GM12878 (cell line): Measurements from ENCODE around the gene BRD1. TPM values are rescaled to one million over a fixed set of nuclear protein-coding genes. Genes with fewer than 3 reads are reported as not detected.

Experiments used
- ATAC-seq: fragments of 200-7000 bp; cut with Tn5 transposase; 3 replicates; pipeline ENCODE4 v1.9.1; 2020; ENCODE audit warnings: mild to moderate bottlenecking, moderate library complexity
- BruUV-seq: library from RNA; stranded (reverse); fragments of 400-500 nt; replicated peaks from 2 replicates; lab custom pipeline; 2021; lab: Mats Ljungman, UMichigan
- CTCF ChIA-PET: fragments of 300-600 bp; sonication (Branson Sonifier 250); formaldehyde crosslinking; extraction: SDS; loops from one replicate; lab custom pipeline; 2021; ENCODE audit warnings: inconsistent platforms; lab: Yijun Ruan, JAX
- POLR2A ChIA-PET: fragments of 350-600 bp; formaldehyde crosslinking; extraction: SDS; loops from one replicate; lab custom pipeline; 2021; ENCODE audit warnings: inconsistent platforms; lab: Charles Lee
- RAD21 ChIA-PET: fragments of 300-600 bp; sonication (Branson Sonifier 250); formaldehyde crosslinking; loops from one replicate; lab custom pipeline; 2023; ENCODE audit warnings: antibody characterized with exemption; ENCODE audit not compliant: unreplicated experiment; lab: Charles Lee
- SMC1A ChIA-PET: fragments of 300-600 bp; sonication (Branson Sonifier 250); formaldehyde crosslinking; loops from one replicate; lab custom pipeline; 2023; ENCODE audit not compliant: unreplicated experiment, uncharacterized antibody; lab: Charles Lee
- DNase-seq: peaks from one replicate; pipeline ENCODE4 v3.0.0-alpha.2; 2011; ENCODE audit warnings: low read depth, low spot score
- FAIRE-seq: peaks from 3 replicates; lab custom pipeline; 2011; peaks lifted over from hg19 to GRCh38; lab: Jason Lieb, UNC
- H2AFZ ChIP-seq: 2 replicates; pipeline ENCODE4 v1.6.0; 2011; ENCODE audit warnings: low read depth, low read length, control low read depth; ENCODE audit not compliant: control insufficient read depth
- H3K27ac ChIP-seq: 2 replicates; pipeline ENCODE4 v1.5.1; 2011; ENCODE audit warnings: control low read depth; ENCODE audit not compliant: control insufficient read depth, insufficient read depth
- H3K27me3 ChIP-seq, 2 experiments: replicated peaks in 1 of 2; 2 replicates each; pipeline versions ENCODE4 v1.6.0 to v1.6.1; 2011; ENCODE audit warnings: low read length in 1 of 2; ENCODE audit not compliant: control insufficient read depth in 2 of 2, insufficient read depth in 2 of 2
- H3K36me3 ChIP-seq, 2 experiments: 2 replicates each; pipeline ENCODE4 v1.5.1; 2011; ENCODE audit warnings: low read length in 1 of 2; ENCODE audit not compliant: control insufficient read depth in 2 of 2, insufficient read depth in 2 of 2
- H3K4me1 ChIP-seq: 2 replicates; pipeline ENCODE4 v1.6.1; 2011; ENCODE audit warnings: mild to moderate bottlenecking, low read length, moderate library complexity, mixed read lengths; ENCODE audit not compliant: control insufficient read depth, insufficient read depth
- H3K4me2 ChIP-seq: 2 replicates; pipeline ENCODE4 v1.6.0; 2011; ENCODE audit warnings: control low read depth; ENCODE audit not compliant: control insufficient read depth, insufficient read depth
- H3K4me3 ChIP-seq: fragments of 200-600 bp; sonication (generic); 2 replicates; pipeline ENCODE4 v1.5.1; 2016
- H3K79me2 ChIP-seq: 2 replicates; pipeline ENCODE4 v1.6.0; 2011; ENCODE audit warnings: low read length; ENCODE audit not compliant: control insufficient read depth, insufficient read depth
- H3K9ac ChIP-seq: 2 replicates; pipeline ENCODE4 v1.8.0; 2011; ENCODE audit warnings: low read length, control low read depth, mixed read lengths; ENCODE audit not compliant: control insufficient read depth, insufficient read depth
- H3K9me3 ChIP-seq: replicated peaks from 3 replicates; pipeline ENCODE4 v1.5.1; 2011; ENCODE audit warnings: mild to moderate bottlenecking, low read length; ENCODE audit not compliant: control insufficient read depth, insufficient read depth
- H4K20me1 ChIP-seq: 2 replicates; pipeline ENCODE4 v1.6.0; 2011; ENCODE audit not compliant: control insufficient read depth, insufficient read depth
- ESRRA ChIP-seq: IDR thresholded peaks from 2 replicates; pipeline ENCODE4 v1.6.1; 2012; ENCODE audit warnings: mild to moderate bottlenecking, low read length, improper control_type of control experiment
- MEF2B ChIP-seq: fragments of 450-650 bp; IDR thresholded peaks from 2 replicates; pipeline ENCODE4 v1.6.1; 2018; ENCODE audit warnings: mild to moderate bottlenecking, moderate library complexity; ENCODE audit not compliant: partially characterized antibody, poor library complexity, severe bottlenecking
- MYB ChIP-seq: fragments of 150-350 bp; IDR thresholded peaks from 2 replicates; pipeline ENCODE4 v1.6.1; 2014; ENCODE audit warnings: mild to moderate bottlenecking, low read depth, low read length, borderline replicate concordance
- NFIC ChIP-seq: IDR thresholded peaks from 2 replicates; pipeline ENCODE4 v1.6.1; 2012; ENCODE audit warnings: low read depth, mild to moderate bottlenecking, inconsistent platforms, low read length, moderate library complexity
- PAX8 ChIP-seq: fragments of 450-650 bp; IDR thresholded peaks from 2 replicates; pipeline ENCODE4 v1.6.1; 2017; ENCODE audit warnings: mild to moderate bottlenecking, moderate library complexity
- RELA ChIP-seq: fragments of 450-650 bp; IDR thresholded peaks from 2 replicates; pipeline ENCODE4 v1.8.0; 2014; ENCODE audit warnings: borderline replicate concordance; ENCODE audit not compliant: partially characterized antibody
- REST ChIP-seq: IDR thresholded peaks from 2 replicates; pipeline ENCODE4 v1.6.1; 2012; ENCODE audit warnings: mild to moderate bottlenecking, low read depth, low read length
- TCF12 ChIP-seq: IDR thresholded peaks from 2 replicates; pipeline ENCODE4 v1.6.1; 2011; ENCODE audit warnings: low read depth, mild to moderate bottlenecking, low read length
- TCF3 ChIP-seq: IDR thresholded peaks from 2 replicates; pipeline ENCODE4 v1.6.1; 2012; ENCODE audit warnings: low read depth, mild to moderate bottlenecking, low read length, borderline replicate concordance; ENCODE audit not compliant: insufficient read depth
- ZNF207 ChIP-seq: fragments of 450-650 bp; IDR thresholded peaks from 2 replicates; pipeline ENCODE4 v1.6.1; 2014; ENCODE audit warnings: antibody characterized with exemption, mild to moderate bottlenecking, borderline replicate concordance
- ZNF274 ChIP-seq: IDR thresholded peaks from one replicate; pipeline ENCODE4 v1.8.0; 2011; ENCODE audit not compliant: insufficient read length, insufficient read depth
- ZZZ3 ChIP-seq: IDR thresholded peaks from 2 replicates; pipeline ENCODE4 v1.6.1; 2011; ENCODE audit warnings: low read depth; ENCODE audit not compliant: control insufficient read depth, insufficient read length
- WGBS: methylation state at CpG from one replicate; pipeline ENCODE4 v1.1.6; 2016; ENCODE audit warnings: low lambda C conversion rate; ENCODE audit not compliant: insufficient replicate concordance, insufficient coverage; ENCODE audit errors: missing lambda C conversion rate; 5-methylcytosine and 5-hydroxymethylcytosine counted together
- in situ Hi-C: fragments of 300-500 bp; cut with MboI; formaldehyde crosslinking; loops from 9 replicates; pipeline ENCODE4 v1.14.3; 2018; ENCODE audit warnings: mixed read lengths
- intact Hi-C: fragments of 100-400 bp; cut with micrococcal nuclease; formaldehyde crosslinking; loops from one replicate; pipeline ENCODE4 v1.14.2; 2022; ENCODE audit not compliant: unreplicated experiment
- polyA plus RNA-seq, 11 experiments: library from polyadenylated mRNA; depleted of rRNA in 4 of 11; unstranded in 6 of 11; stranded (reverse) in 5 of 11; fragments of >200 nt; fragmentation: Nextera tagmentation in 4 of 11; fragmentation: Illumina TruSeq in 1 of 11; extraction: Ambion mirVana in 4 of 11; extraction: Trizol in 1 of 11; gene quantifications; 1 replicate in 1 of 11; 2 replicates in 10 of 11; pipeline versions ENCODE4 v1.2.1 to v1.2.3, GENCODE V29; 2011 to 2016; ENCODE audit warnings: inconsistent platforms in 2 of 11, missing spikeins in 2 of 11, low read depth in 1 of 11
- total RNA-seq, 4 experiments: library from RNA; depleted of rRNA in 3 of 4; stranded (reverse); fragments of >200 nt in 3 of 4; fragmentation: Illumina TruSeq in 1 of 4; extraction: Trizol in 1 of 4; gene quantifications; 2 replicates each; pipeline versions ENCODE4 v1.2.1 to v1.2.3, GENCODE V29; 2013 to 2021
- TF ChIP-seq, protein P1 (sequence below): fragments of 450-650 bp; IDR thresholded peaks from 2 replicates; pipeline ENCODE4 v1.6.1; 2017; ENCODE audit warnings: mild to moderate bottlenecking, moderate library complexity

BRD1 gene
- total and polyA plus RNA-seq, 10 of the 15 experiments (the other 5 are each of a cell fraction or from before 2014, with no cell fraction given), result 0.90 to 26.4 (median 7.1) TPM

DNA sequence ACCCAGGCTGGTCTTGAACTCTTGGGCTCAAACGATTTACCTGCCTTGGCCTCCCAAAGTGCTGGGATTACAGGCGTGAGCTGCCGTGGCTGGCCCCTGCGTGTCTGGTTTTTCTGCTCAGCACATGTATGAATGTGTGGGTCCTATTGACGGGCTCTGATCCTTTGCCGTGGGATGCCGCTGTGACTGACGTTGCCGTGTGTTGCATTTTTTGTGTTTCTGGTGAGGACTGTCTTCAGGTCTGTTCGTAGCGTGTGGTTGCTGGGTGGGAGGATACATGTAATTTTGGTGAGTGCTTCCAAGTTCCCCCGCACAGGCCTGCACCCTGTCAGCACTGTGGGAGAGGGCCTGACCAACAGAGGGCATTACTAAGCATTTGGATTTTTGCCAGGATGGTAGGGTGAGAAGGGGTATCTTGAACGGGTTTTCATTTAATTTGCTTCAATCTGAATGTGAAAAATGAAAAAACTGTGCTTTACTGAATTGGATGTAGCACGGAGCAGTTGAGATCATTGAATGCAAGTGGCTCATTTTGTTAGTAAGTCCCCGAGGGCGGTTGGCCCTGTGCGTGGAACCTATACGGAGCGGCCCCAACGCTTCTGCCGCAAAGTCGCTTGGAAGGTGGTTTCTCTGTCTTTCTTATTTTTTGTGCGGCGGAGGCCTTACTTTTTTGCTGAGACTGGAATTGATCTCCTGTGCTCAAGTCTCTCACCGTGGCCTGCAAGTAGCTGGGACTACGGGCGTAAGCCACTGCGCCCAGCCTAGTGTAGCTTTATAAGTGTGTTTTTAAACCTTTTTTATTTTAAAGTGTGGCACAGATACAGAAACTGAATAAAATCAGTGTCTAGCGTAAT lies 34.2 kb upstream of the BRD1 start:
- FAIRE-seq (no peak), DNase-seq (no peak), ATAC-seq (no peak)
- Histone ChIP-seq H3K4me2 (no peak overlapping the region), H3K4me3 (no peak overlapping the region), H3K27me3 (no peaks in the 10 kb centered on the region), H3K27ac (no peak overlapping the region), H3K79me2 (peaks cover 65% of the 10 kb centered on the region), H4K20me1 (peaks cover 3% of the 10 kb centered on the region; the same call in 1 of the 2 replicates), H3K36me3 (peaks cover 0 to 6% of the 10 kb centered on the region in 2 experiments; a peak in 2 of 4 replicates), H3K9me3 (peaks cover 7% of the 10 kb centered on the region; the same call in 2 of the 3 replicates), H2AFZ (no peak overlapping the region), H3K4me1 (peaks cover 4% of the 10 kb centered on the region), H3K9ac (no peak overlapping the region)
- WGBS, result 93% methylated on average over 29 of the region's 29 CpGs
- ChIA-PET CTCF (no interaction called here), SMC1A (interaction anchor here (0.7 to 1.0 kb wide), 2 partner anchors 8 to 20 kb away, joined by 4 read pairs; no protein-coding TSS in a partner anchor), POLR2A (interaction anchor here (0.7 kb wide), 1 partner anchor 49 kb away, joined by 3 read pairs; no protein-coding TSS in a partner anchor), RAD21 (no interaction called here)
- in situ Hi-C loops, result no loop called here
- BruUV-seq, result TSS peak; percentile 34
- intact Hi-C loops, result no loop called here
- TF ChIP-seq REST, result no peak
- TF ChIP-seq, protein P1, sequence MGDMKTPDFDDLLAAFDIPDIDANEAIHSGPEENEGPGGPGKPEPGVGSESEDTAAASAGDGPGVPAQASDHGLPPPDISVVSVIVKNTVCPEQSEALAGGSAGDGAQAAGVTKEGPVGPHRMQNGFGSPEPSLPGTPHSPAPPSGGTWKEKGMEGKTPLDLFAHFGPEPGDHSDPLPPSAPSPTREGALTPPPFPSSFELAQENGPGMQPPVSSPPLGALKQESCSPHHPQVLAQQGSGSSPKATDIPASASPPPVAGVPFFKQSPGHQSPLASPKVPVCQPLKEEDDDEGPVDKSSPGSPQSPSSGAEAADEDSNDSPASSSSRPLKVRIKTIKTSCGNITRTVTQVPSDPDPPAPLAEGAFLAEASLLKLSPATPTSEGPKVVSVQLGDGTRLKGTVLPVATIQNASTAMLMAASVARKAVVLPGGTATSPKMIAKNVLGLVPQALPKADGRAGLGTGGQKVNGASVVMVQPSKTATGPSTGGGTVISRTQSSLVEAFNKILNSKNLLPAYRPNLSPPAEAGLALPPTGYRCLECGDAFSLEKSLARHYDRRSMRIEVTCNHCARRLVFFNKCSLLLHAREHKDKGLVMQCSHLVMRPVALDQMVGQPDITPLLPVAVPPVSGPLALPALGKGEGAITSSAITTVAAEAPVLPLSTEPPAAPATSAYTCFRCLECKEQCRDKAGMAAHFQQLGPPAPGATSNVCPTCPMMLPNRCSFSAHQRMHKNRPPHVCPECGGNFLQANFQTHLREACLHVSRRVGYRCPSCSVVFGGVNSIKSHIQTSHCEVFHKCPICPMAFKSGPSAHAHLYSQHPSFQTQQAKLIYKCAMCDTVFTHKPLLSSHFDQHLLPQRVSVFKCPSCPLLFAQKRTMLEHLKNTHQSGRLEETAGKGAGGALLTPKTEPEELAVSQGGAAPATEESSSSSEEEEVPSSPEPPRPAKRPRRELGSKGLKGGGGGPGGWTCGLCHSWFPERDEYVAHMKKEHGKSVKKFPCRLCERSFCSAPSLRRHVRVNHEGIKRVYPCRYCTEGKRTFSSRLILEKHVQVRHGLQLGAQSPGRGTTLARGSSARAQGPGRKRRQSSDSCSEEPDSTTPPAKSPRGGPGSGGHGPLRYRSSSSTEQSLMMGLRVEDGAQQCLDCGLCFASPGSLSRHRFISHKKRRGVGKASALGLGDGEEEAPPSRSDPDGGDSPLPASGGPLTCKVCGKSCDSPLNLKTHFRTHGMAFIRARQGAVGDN, result no peak
- no peak for TF ChIP-seq RELA
- TF ChIP-seq ZZZ3, result no peak
- TF ChIP-seq ZNF207, result no peak
- TF ChIP-seq NFIC, result no peak
- TF ChIP-seq ZNF274, result no peak
- TF ChIP-seq TCF12, result no peak
- no peak for TF ChIP-seq TCF3
- no peak for TF ChIP-seq MYB
- TF ChIP-seq MEF2B, result no peak
- no peak for TF ChIP-seq PAX8
- no peak for TF ChIP-seq ESRRA
